GM12878 (cell line): ENCODE measurements around the gene PKLR. TPM values are rescaled to one million over a fixed set of nuclear protein-coding genes. Genes with fewer than 3 reads are reported as not detected.

Experiments used
- CHD2 ChIP-seq: IDR thresholded peaks from 2 replicates; pipeline ENCODE4 v1.6.1; 2011; ENCODE audit warnings: low read depth, low read length, improper control_type of control experiment, borderline replicate concordance
- CHD4 ChIP-seq: fragments of 200-600 bp; sonication (generic); IDR thresholded peaks from 2 replicates; pipeline ENCODE4 v1.6.1; 2016; ENCODE audit warnings: mild to moderate bottlenecking
- CREM ChIP-seq: IDR thresholded peaks from 2 replicates; pipeline ENCODE4 v1.6.1; 2014; ENCODE audit warnings: antibody characterized with exemption, low read depth
- EGR1 ChIP-seq, 2 experiments: IDR thresholded peaks; 1 replicate in 1 of 2; 2 replicates in 1 of 2; pipeline ENCODE4 v1.6.1; 2011 to 2012; ENCODE audit warnings: low read depth in 2 of 2, low read length in 2 of 2, borderline replicate concordance in 1 of 2, mild to moderate bottlenecking in 1 of 2, moderate library complexity in 1 of 2
- KAT2A ChIP-seq: conservative IDR thresholded peaks from 2 replicates; pipeline ENCODE4 v1.6.1; 2011; ENCODE audit warnings: low read depth, low read length; ENCODE audit not compliant: control insufficient read depth
- POLR2A ChIP-seq: IDR thresholded peaks from 2 replicates; pipeline ENCODE4 v1.6.1; 2011; ENCODE audit warnings: low read depth, mild to moderate bottlenecking, low read length
- POLR2AphosphoS2 ChIP-seq: IDR thresholded peaks from 2 replicates; pipeline ENCODE4 v1.6.1; 2011; ENCODE audit warnings: low read depth, mild to moderate bottlenecking, low read length, improper control_type of control experiment, moderate library complexity
- POU2F2 ChIP-seq: IDR thresholded peaks from 3 replicates; pipeline ENCODE4 v1.6.1; 2011; ENCODE audit warnings: low read depth, mild to moderate bottlenecking, low read length, borderline replicate concordance
- SIX5 ChIP-seq: IDR thresholded peaks from 2 replicates; pipeline ENCODE4 v1.6.1; 2011; ENCODE audit warnings: mild to moderate bottlenecking, low read depth, low read length, moderate library complexity; ENCODE audit not compliant: severe bottlenecking
- SMAD1 ChIP-seq: fragments of 450-650 bp; IDR thresholded peaks from 2 replicates; pipeline ENCODE4 v1.6.1; 2018; ENCODE audit warnings: mild to moderate bottlenecking, low read depth; ENCODE audit not compliant: partially characterized antibody
- SMAD5 ChIP-seq: IDR thresholded peaks from 2 replicates; pipeline ENCODE4 v1.6.1; 2016; ENCODE audit warnings: antibody characterized with exemption, low read depth
- SMC3 ChIP-seq: IDR thresholded peaks from 2 replicates; pipeline ENCODE4 v1.6.1; 2011; ENCODE audit warnings: low read length, improper control_type of control experiment, borderline replicate concordance
- polyA plus RNA-seq, 11 experiments: library from polyadenylated mRNA; depleted of rRNA in 4 of 11; unstranded in 6 of 11; stranded (reverse) in 5 of 11; fragments of >200 nt; fragmentation: Nextera tagmentation in 4 of 11; fragmentation: Illumina TruSeq in 1 of 11; extraction: Ambion mirVana in 4 of 11; extraction: Trizol in 1 of 11; gene quantifications; 1 replicate in 1 of 11; 2 replicates in 10 of 11; pipeline versions ENCODE4 v1.2.1 to v1.2.3, GENCODE V29; 2011 to 2016; ENCODE audit warnings: inconsistent platforms in 2 of 11, missing spikeins in 2 of 11, low read depth in 1 of 11
- total RNA-seq, 4 experiments: library from RNA; depleted of rRNA in 3 of 4; stranded (reverse); fragments of >200 nt in 3 of 4; fragmentation: Illumina TruSeq in 1 of 4; extraction: Trizol in 1 of 4; gene quantifications; 2 replicates each; pipeline versions ENCODE4 v1.2.1 to v1.2.3, GENCODE V29; 2013 to 2021
- TF ChIP-seq, protein P1 (sequence below): fragments of 450-650 bp; IDR thresholded peaks from 2 replicates; pipeline ENCODE4 v1.6.1; 2017; ENCODE audit warnings: mild to moderate bottlenecking, low read depth, inconsistent platforms; ENCODE audit not compliant: poor library complexity, severe bottlenecking
- TF ChIP-seq, protein P2 (sequence below): fragments of 450-650 bp; IDR thresholded peaks from 2 replicates; pipeline ENCODE4 v1.6.1; 2017; ENCODE audit warnings: antibody characterized with exemption, mild to moderate bottlenecking, moderate library complexity
- TF ChIP-seq, protein P3 (sequence below): fragments of 450-650 bp; IDR thresholded peaks from 2 replicates; pipeline ENCODE4 v1.6.1; 2018; ENCODE audit warnings: mild to moderate bottlenecking, low read depth, moderate library complexity; ENCODE audit not compliant: partially characterized antibody
- TF ChIP-seq, protein P4 (sequence below): IDR thresholded peaks from 2 replicates; pipeline ENCODE4 v1.6.1; 2012; ENCODE audit warnings: mild to moderate bottlenecking, low read depth, low read length
- TF ChIP-seq, protein P5 (sequence below): IDR thresholded peaks from 2 replicates; pipeline ENCODE4 v1.6.1; 2012; ENCODE audit warnings: low read depth, low read length, improper control_type of control experiment

The PKLR gene
- total and polyA plus RNA-seq, 10 of the 15 experiments (the other 5 are each of a cell fraction or from before 2014, with no cell fraction given), result 0.04 to 0.15 (median 0.08) TPM; not detected in 7

DNA sequence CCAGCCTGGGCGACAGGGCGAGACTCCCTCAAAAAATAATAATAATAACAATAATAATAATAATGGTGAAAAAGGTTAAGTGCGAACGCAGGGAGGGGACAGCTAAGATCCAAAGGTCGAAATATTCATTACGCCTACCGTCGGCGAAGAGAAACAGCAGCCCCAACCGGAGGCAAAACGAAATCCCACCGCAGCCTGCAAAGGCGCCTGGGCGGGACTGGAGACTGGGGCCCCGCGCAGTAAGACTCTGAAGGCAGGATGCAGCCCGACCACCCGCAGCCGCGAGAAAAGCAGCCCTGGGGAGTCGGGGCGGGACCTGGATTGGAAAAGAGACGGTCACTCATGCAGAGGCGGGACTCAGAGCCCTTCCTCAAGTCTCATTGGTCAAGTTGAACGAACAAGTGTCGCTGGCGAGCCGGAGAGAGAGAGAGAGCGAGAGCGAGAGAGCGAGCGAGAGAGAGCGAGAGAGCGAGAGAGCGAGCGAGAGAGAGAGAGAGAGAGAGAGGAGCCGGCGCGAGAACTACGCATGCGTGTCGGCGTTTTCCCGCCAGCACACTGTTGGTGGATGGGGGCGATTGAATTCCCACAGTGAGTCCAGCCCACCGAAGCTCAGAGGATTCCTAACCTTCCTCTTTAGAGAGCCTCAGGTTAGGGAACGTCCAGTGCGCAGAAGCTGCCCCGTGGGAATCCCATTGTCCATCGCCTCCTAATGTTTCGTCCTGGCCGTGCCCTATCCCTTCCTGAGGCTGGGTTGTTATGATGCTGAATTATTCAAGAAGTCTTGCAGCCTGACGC is 56.7 kb downstream of the PKLR start (continued):
- peak; percentile 91; the same call in 1 of the 2 replicates for TF ChIP-seq POLR2AphosphoS2
- no peak for TF ChIP-seq SMC3
- peak; percentile 73 for TF ChIP-seq POU2F2
- TF ChIP-seq, protein P1, sequence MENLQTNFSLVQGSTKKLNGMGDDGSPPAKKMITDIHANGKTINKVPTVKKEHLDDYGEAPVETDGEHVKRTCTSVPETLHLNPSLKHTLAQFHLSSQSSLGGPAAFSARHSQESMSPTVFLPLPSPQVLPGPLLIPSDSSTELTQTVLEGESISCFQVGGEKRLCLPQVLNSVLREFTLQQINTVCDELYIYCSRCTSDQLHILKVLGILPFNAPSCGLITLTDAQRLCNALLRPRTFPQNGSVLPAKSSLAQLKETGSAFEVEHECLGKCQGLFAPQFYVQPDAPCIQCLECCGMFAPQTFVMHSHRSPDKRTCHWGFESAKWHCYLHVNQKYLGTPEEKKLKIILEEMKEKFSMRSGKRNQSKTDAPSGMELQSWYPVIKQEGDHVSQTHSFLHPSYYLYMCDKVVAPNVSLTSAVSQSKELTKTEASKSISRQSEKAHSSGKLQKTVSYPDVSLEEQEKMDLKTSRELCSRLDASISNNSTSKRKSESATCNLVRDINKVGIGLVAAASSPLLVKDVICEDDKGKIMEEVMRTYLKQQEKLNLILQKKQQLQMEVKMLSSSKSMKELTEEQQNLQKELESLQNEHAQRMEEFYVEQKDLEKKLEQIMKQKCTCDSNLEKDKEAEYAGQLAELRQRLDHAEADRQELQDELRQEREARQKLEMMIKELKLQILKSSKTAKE, result peak; percentile 96
- TF ChIP-seq, protein P2, sequence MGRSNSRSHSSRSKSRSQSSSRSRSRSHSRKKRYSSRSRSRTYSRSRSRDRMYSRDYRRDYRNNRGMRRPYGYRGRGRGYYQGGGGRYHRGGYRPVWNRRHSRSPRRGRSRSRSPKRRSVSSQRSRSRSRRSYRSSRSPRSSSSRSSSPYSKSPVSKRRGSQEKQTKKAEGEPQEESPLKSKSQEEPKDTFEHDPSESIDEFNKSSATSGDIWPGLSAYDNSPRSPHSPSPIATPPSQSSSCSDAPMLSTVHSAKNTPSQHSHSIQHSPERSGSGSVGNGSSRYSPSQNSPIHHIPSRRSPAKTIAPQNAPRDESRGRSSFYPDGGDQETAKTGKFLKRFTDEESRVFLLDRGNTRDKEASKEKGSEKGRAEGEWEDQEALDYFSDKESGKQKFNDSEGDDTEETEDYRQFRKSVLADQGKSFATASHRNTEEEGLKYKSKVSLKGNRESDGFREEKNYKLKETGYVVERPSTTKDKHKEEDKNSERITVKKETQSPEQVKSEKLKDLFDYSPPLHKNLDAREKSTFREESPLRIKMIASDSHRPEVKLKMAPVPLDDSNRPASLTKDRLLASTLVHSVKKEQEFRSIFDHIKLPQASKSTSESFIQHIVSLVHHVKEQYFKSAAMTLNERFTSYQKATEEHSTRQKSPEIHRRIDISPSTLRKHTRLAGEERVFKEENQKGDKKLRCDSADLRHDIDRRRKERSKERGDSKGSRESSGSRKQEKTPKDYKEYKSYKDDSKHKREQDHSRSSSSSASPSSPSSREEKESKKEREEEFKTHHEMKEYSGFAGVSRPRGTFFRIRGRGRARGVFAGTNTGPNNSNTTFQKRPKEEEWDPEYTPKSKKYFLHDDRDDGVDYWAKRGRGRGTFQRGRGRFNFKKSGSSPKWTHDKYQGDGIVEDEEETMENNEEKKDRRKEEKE, result 0 out of 2 replicates have a peak, but pooled peaks have one; percentile 27
- peak; percentile 90 for TF ChIP-seq CHD2
- TF ChIP-seq, protein P3, sequence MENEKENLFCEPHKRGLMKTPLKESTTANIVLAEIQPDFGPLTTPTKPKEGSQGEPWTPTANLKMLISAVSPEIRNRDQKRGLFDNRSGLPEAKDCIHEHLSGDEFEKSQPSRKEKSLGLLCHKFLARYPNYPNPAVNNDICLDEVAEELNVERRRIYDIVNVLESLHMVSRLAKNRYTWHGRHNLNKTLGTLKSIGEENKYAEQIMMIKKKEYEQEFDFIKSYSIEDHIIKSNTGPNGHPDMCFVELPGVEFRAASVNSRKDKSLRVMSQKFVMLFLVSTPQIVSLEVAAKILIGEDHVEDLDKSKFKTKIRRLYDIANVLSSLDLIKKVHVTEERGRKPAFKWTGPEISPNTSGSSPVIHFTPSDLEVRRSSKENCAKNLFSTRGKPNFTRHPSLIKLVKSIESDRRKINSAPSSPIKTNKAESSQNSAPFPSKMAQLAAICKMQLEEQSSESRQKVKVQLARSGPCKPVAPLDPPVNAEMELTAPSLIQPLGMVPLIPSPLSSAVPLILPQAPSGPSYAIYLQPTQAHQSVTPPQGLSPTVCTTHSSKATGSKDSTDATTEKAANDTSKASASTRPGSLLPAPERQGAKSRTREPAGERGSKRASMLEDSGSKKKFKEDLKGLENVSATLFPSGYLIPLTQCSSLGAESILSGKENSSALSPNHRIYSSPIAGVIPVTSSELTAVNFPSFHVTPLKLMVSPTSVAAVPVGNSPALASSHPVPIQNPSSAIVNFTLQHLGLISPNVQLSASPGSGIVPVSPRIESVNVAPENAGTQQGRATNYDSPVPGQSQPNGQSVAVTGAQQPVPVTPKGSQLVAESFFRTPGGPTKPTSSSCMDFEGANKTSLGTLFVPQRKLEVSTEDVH, result peak; percentile 100
- TF ChIP-seq, protein P4, sequence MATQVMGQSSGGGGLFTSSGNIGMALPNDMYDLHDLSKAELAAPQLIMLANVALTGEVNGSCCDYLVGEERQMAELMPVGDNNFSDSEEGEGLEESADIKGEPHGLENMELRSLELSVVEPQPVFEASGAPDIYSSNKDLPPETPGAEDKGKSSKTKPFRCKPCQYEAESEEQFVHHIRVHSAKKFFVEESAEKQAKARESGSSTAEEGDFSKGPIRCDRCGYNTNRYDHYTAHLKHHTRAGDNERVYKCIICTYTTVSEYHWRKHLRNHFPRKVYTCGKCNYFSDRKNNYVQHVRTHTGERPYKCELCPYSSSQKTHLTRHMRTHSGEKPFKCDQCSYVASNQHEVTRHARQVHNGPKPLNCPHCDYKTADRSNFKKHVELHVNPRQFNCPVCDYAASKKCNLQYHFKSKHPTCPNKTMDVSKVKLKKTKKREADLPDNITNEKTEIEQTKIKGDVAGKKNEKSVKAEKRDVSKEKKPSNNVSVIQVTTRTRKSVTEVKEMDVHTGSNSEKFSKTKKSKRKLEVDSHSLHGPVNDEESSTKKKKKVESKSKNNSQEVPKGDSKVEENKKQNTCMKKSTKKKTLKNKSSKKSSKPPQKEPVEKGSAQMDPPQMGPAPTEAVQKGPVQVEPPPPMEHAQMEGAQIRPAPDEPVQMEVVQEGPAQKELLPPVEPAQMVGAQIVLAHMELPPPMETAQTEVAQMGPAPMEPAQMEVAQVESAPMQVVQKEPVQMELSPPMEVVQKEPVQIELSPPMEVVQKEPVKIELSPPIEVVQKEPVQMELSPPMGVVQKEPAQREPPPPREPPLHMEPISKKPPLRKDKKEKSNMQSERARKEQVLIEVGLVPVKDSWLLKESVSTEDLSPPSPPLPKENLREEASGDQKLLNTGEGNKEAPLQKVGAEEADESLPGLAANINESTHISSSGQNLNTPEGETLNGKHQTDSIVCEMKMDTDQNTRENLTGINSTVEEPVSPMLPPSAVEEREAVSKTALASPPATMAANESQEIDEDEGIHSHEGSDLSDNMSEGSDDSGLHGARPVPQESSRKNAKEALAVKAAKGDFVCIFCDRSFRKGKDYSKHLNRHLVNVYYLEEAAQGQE, result no peak; the same call in 1 of the 2 replicates
- TF ChIP-seq SIX5, result peak; percentile 37
- peak; percentile 96 for TF ChIP-seq CREM
- no peak for TF ChIP-seq CHD4
- TF ChIP-seq SMAD1, result peak; percentile 56
- TF ChIP-seq, protein P5, sequence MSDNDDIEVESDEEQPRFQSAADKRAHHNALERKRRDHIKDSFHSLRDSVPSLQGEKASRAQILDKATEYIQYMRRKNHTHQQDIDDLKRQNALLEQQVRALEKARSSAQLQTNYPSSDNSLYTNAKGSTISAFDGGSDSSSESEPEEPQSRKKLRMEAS, result peak; percentile 46; the same call in 1 of the 2 replicates
- no peak for TF ChIP-seq KAT2A
- TF ChIP-seq SMAD5, result peak; percentile 86
- TF ChIP-seq POLR2A, result peak; percentile 96
- TF ChIP-seq EGR1 (IDR thresholded peaks at IDR 0.05; ENCODE audit: borderline replicate concordance in 1 of 2, low read depth in 2 of 2, low read length in 2 of 2), result peak in 1 of 2 experiments; percentile 64; a peak in 2 of 3 replicates
